NT2/D1 (cell line): ENCODE results near the gene COX19.

ENCODE experiments used
- DNase-seq: peaks from one replicate; pipeline ENCODE4 v3.0.0-alpha.2; 2011; ENCODE audit warnings: low read depth, low spot score
- H3K27me3 ChIP-seq: 2 replicates; pipeline ENCODE4 v1.6.0; 2011; ENCODE audit warnings: mild to moderate bottlenecking; ENCODE audit not compliant: insufficient read length, insufficient read depth
- H3K36me3 ChIP-seq: 2 replicates; pipeline ENCODE4 v1.6.1; 2011; ENCODE audit warnings: mild to moderate bottlenecking, low read length, mixed read lengths; ENCODE audit not compliant: insufficient read depth, insufficient read length
- H3K4me1 ChIP-seq: 2 replicates; pipeline ENCODE4 v1.5.1; 2011; ENCODE audit not compliant: insufficient read depth, insufficient read length
- H3K4me3 ChIP-seq: 2 replicates; pipeline ENCODE4 v1.5.1; 2011; ENCODE audit warnings: low read depth; ENCODE audit not compliant: insufficient read length
- H3K9ac ChIP-seq: 2 replicates; pipeline ENCODE4 v1.6.0; 2011; ENCODE audit warnings: low read depth; ENCODE audit not compliant: insufficient read length
- H3K9me3 ChIP-seq: 2 replicates; pipeline ENCODE4 v1.5.1; 2011; ENCODE audit warnings: mild to moderate bottlenecking, low read length; ENCODE audit not compliant: insufficient read depth
- SUZ12 ChIP-seq: IDR thresholded peaks from 2 replicates; pipeline ENCODE4 v1.6.1; 2011; ENCODE audit not compliant: insufficient read length, insufficient read depth; ENCODE audit errors: extremely low read depth
- YY1 ChIP-seq: IDR thresholded peaks from 2 replicates; pipeline ENCODE4 v1.6.1; 2011; ENCODE audit not compliant: insufficient read length, insufficient read depth
- ZNF274 ChIP-seq: IDR thresholded peaks from 2 replicates; pipeline ENCODE4 v1.6.1; 2011; ENCODE audit warnings: mild to moderate bottlenecking, low read depth, low read length

The COX19 gene

DNA sequence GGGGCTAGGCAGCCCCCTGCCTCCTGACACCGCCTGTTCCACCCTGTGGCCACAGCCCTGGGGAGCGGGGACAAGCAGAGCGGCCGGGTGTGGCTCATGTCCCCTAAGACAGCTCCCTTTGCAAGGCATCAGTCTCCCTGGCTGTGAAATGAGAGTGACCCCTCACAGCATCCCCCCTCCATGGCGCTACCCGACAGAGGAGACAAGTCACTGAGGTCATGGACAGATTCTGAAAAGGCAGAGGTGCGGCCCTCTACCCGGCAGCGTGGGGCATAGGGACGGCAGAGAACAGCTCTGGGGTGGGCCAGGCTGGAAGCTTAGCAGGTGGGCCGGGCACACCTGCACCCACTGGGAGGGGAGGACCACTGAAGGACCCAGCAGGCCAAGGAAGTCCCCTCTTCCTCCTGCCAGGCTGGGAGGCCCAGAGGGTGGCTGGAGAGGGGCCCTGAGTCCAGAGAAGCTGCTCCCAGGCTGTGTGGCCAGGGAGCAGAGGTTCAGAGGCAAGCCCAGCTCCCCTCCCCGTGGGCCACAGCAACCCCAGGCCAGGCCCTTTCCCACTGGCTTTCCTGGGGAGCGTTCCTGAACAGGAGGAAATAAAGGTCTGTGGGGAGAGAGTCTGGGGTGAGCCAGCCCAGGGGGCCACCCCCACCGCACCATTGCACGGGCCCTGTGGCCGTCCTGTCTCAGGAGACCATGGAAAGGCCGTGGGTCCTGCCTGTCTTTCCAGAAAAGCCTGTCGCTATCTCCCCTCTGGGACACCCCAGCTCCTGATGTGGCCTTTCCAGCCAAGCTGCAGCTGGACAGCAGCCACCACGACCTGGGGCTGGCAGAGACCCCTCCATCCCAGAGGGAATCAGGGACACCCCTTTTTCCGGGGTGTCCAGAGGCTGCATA lies 22.6 kb downstream of the COX19 start:
- TF ChIP-seq SUZ12 (no peak), ZNF274 (no peak), YY1 (no peak)
- H3K27me3 ChIP-seq, result peaks cover 27% of the 10 kb centered on the region
- no peaks in the 10 kb centered on the region for H3K36me3 ChIP-seq
- H3K4me1 ChIP-seq, result peaks cover 26% of the 10 kb centered on the region
- H3K4me3 ChIP-seq, result peak overlapping the region; percentile 46
- no peak for DNase-seq
- H3K9ac ChIP-seq, result peak overlapping the region; percentile 57
- H3K9me3 ChIP-seq, result no peaks in the 10 kb centered on the region

DNA sequence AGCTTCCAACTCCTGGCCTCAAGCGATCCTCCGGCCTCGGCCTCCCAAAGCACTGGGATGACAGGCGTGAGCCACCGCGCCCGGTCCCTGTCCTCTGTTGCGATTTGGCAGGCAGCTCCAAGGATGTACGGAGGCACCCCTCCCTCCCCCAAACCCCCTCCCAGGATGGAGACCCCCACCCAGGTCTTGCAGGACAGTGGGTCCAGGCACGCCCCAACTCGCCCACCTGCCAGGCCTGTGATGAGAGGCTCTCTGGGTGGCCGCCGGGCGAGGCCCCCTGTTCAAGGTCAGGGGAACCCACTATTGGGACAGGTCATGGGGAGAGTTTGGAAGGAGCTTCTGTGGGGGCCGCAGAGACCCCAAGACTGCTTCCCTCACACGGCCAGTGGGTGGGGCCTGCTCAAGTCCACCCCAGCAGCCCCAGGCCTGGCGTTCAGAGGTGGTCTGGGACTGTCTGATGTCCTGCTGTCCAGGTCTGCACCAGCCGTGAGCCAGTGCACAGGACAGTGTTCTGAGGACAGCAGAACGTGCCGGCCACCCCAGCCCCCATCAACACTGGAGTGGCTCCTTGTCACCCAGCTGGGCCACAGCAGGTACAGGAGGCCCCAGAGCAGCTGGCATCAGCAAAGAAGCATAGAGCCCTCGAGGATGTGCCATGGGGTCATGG lies 23.3 kb downstream of the COX19 start:
- TF ChIP-seq ZNF274 (no peak), SUZ12 (no peak), YY1 (no peak)
- Histone ChIP-seq H3K9me3 (no peaks in the 10 kb centered on the region), H3K27me3 (peaks cover 27% of the 10 kb centered on the region), H3K9ac (peak overlapping the region; percentile 32), H3K4me3 (no peak overlapping the region), H3K36me3 (no peaks in the 10 kb centered on the region), H3K4me1 (peaks cover 24% of the 10 kb centered on the region)
- no peak for DNase-seq

DNA sequence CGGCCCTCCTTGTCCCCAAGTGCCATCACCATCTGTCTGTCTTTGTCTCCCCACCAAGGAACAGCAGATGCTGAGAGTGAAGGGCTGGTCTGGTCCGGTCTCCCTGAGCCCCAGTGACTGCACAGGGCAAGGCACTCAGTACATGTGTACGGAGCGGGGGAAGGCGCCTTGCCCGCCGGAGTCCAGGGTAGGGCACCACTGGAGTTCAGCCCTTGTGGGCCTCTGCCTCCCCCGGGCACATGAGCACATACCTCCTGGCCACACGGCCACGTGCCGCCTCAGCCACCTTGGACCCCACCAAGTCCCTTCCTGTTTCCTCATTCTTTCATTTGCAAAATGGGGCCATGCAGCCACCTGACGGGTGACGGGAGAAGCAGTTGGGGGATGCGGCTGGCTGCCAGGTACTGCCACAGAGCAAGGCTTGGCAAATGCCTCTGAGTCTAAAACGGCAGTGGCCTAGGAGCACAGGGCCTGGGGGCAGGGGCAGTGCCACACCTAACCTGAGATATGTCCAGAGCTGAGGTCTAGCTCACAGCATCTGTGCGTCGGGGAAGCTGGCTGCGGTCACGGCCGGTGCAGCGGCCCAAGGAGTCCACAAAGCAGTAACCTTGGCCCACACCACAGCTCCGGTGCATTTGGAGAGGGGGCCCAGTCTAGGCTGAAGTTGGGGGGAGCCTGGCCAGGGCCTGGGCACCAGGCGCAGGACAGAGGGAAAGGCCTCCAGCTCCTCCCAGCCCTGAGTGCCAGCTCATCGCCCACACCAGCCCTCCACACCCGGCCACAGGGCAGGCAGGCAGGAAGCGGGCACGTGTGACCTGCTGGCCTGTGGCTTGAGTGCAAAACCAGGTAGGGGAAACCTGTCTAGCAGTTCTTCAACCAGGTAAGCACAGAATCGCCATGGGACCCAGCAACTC lies 26.1 kb downstream of the COX19 start:
- DNase-seq, result no peak
- no peak for TF ChIP-seq ZNF274
- no peak for TF ChIP-seq YY1
- TF ChIP-seq SUZ12, result no peak
- Histone ChIP-seq H3K9ac (peak overlapping the region; percentile 32), H3K36me3 (no peaks in the 10 kb centered on the region), H3K4me3 (no peak overlapping the region), H3K4me1 (peaks cover 29% of the 10 kb centered on the region), H3K9me3 (no peaks in the 10 kb centered on the region), H3K27me3 (peaks cover 22% of the 10 kb centered on the region)

DNA sequence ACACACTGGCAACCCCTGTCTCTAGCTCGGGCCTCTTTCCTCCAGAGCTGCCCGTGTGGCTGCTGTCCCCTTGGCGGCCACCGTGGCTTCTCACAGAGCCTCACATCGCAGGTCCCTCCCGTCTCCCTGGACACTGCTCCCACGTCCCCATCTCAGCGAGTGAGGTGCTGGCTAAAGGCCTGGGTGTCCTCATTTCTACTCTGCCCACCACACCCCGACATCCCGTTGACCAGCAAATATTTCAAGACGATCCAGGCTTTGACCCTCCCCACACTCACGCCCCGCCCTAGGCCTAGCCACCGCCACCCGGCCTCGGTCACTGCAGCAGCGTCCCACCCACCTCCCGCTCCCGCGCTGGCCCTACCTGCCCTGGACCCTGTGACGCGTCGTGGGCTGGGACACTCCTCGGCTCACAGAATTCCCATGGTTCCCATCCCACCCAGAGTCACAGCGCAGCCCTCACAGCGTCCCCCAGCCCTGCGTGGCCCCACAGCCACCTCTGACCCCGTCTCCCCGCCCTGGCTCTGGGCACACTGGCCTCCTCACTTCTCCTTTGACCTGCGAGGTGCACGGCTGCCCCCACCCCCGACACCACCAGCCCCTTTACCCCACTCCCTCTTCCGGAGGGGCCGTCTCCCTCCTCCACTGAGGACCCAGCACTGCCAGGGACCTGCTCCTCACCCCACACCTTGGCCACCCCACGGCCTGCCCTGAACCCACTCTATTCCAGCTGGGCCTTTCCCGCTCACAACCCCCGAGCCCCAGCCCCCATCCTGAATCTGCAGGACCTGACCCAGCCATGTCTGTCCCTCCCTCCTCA lies 27.7 kb downstream of the COX19 start:
- peaks cover 17% of the 10 kb centered on the region for H3K4me1 ChIP-seq
- no peaks in the 10 kb centered on the region for H3K36me3 ChIP-seq
- H3K9me3 ChIP-seq, result no peaks in the 10 kb centered on the region
- peaks cover 22% of the 10 kb centered on the region for H3K27me3 ChIP-seq
- no peak overlapping the region for H3K9ac ChIP-seq
- no peak for TF ChIP-seq ZNF274
- TF ChIP-seq YY1, result no peak
- no peak for TF ChIP-seq SUZ12
- DNase-seq, result no peak
- no peak overlapping the region for H3K4me3 ChIP-seq

DNA sequence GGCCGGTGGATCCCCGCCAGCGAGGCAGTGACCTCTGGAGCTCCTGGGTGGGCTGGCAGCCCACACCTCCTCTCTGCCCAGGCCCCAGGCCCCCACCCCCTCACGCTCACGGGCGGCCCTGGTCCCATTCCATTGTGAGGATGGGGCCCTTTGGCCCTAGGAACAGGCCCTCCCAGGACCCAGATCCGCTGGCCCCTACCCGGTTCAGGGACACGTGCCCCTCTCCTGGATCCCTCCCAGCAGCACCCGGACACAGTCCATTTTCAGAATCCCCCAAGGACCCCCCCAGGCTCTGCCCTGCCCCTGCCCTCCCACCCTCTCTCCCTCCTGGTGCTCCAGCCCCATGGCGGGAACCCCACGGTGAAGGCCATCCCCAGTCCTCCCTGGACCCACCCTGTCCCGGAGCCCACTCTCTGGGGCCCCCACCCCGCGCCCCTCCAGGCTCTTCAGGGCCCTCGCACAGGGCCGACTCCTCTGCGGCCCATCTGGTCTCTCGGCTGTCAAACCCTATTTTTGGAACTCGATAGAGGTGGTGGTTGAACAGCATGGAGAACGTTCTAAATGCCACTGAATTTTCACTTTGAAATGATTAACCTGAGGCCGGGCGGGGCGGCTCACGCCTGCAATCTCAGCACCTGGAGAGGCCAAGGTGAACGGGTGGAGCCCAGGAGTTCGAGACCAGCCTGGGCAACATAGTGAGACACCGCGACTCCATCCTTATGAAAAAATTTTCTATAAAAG lies 28.9 kb downstream of the COX19 start:
- Histone ChIP-seq H3K27me3 (peaks cover 24% of the 10 kb centered on the region), H3K9me3 (peaks cover 5% of the 10 kb centered on the region), H3K9ac (no peak overlapping the region), H3K4me3 (no peak overlapping the region), H3K36me3 (no peaks in the 10 kb centered on the region), H3K4me1 (peaks cover 16% of the 10 kb centered on the region)
- DNase-seq, result no peak
- TF ChIP-seq SUZ12 (no peak), ZNF274 (no peak), YY1 (no peak)

DNA sequence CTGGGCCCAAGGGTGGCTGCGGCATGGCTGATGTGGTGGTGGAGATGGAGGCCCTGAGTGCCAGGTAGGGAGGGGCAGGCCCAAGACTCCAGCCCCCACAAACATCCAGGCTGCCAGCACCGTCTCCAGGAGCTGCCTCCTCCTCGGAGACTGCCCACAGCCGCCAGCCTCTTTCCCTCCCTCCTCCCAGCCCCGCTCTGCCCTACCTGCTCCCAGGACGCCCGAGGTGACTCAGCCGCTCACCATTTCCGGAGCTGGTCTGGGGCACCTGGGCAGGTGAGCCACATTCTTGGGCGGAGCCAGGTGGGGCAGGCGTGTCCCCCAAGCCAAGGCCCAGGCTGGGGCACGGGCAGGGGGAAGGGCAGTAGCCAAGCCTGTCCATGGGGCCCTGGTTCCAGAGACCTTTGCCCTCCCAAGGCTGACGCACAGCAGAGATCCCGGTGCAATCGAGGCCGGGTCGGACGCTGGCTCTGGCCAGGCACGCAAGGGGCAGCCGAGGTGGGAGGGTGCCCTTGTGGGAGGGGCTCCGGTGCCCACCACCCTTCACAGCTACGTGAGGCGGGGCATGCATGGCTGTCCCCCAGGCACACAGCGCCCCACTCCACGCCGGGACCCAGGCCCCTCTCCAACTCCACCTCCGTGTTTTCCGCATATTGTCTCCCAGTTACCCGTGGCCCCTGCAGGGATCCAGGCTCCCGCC lies 29.6 kb downstream of the COX19 start:
- DNase-seq, result no peak
- TF ChIP-seq SUZ12 (no peak), ZNF274 (no peak), YY1 (no peak)
- Histone ChIP-seq H3K9ac (no peak overlapping the region), H3K4me3 (no peak overlapping the region), H3K27me3 (peaks cover 31% of the 10 kb centered on the region), H3K9me3 (peaks cover 12% of the 10 kb centered on the region), H3K4me1 (peaks cover 16% of the 10 kb centered on the region), H3K36me3 (no peaks in the 10 kb centered on the region)
